GM12872 (cell line): ENCODE results near the gene ZDHHC6.

ENCODE experiments used
- CTCF ChIP-seq: IDR thresholded peaks from 3 replicates; pipeline ENCODE4 v1.5.1; 2011; ENCODE audit warnings: low read depth, mild to moderate bottlenecking, low read length, moderate library complexity; ENCODE audit not compliant: insufficient read depth

Gene ZDHHC6

GRCh38 chr10:112438356-112438755 lies 8.4 kb downstream of the ZDHHC6 start:
- TF ChIP-seq CTCF = no peak

GRCh38 chr10:112434988-112435619 lies 11.6 kb downstream of the ZDHHC6 start:
- TF ChIP-seq CTCF = no peak

GRCh38 chr10:112433136-112433535 lies 13.6 kb downstream of the ZDHHC6 start:
- no peak for TF ChIP-seq CTCF

GRCh38 chr10:112429654-112430230 lies 17.0 kb downstream of the ZDHHC6 start:
- no peak for TF ChIP-seq CTCF

GRCh38 chr10:112429147-112429546 lies 17.6 kb downstream of the ZDHHC6 start:
- no peak for TF ChIP-seq CTCF

- TF ChIP-seq CTCF = no peak
Measured at GRCh38 chr10:112426111-112426510, 20.6 kb downstream of the ZDHHC6 start.

GRCh38 chr10:112424651-112425050 lies 22.1 kb downstream of the ZDHHC6 start:
- TF ChIP-seq CTCF = no peak

- TF ChIP-seq CTCF = no peak
Measured at GRCh38 chr10:112421731-112422130, 25.0 kb downstream of the ZDHHC6 start.
